NB4 (cell line): ENCODE results near the gene PLEKHG1.

Experiments used
- DNase-seq: peaks from one replicate; pipeline ENCODE4 v3.0.0; 2010; ENCODE audit warnings: low read depth
- H3K4me3 ChIP-seq: one replicate; pipeline ENCODE4 v1.5.1; 2011; ENCODE audit warnings: mild to moderate bottlenecking, low read depth, low read length, moderate library complexity
- MAX ChIP-seq: IDR thresholded peaks from 2 replicates; pipeline ENCODE4 v1.6.1; 2011; ENCODE audit warnings: low read depth, low read length
- MYC ChIP-seq: IDR thresholded peaks from 2 replicates; pipeline ENCODE4 v1.6.1; 2011; ENCODE audit warnings: low read depth, low read length
- POLR2A ChIP-seq: IDR thresholded peaks from 2 replicates; pipeline ENCODE4 v1.6.1; 2011; ENCODE audit warnings: mild to moderate bottlenecking; ENCODE audit not compliant: insufficient read length; ENCODE audit errors: extremely low read depth
- TF ChIP-seq, protein P1 (sequence below): IDR thresholded peaks from one replicate; pipeline ENCODE4 v1.5.1; 2012; ENCODE audit warnings: low read depth, low read length

PLEKHG1 gene

DNA sequence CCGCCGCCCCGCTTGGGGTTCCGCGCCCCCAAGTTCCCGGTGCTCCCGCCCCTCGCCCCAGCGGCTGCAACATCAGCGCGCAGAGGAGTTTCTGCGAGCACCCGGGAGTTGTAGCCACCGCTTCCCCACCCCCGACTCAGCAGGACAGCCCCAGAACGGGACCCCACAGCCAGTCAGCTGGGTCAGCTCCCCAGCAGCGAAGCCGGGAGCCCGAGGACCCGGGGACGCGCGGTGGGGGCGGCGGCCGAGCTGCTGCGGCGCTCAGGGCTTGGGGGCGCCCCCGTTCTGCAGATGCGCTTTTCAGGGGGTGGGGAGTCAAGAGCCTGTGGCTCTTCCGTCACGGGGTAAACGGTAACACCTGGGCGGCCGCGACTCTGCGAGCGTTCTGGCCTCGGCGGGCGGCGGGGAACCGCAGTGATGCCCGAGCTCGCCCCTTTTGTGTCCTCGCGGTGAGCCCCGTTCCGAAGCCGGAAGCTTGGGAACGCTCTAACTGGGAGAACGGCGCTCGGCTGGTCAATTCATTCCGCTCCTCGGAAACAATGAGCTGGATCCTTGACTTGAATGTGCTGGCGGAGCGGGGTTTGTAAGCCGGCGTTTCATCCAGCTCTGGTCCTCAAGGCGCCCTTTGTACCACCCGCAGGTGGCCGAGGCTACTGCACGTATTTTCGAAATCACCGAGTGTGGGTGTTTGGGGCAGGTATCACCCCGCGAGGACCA is 774 bp downstream of the PLEKHG1 start:
- H3K4me3 ChIP-seq, result no peak overlapping the region
- no peak for TF ChIP-seq POLR2A
- TF ChIP-seq, protein P1, sequence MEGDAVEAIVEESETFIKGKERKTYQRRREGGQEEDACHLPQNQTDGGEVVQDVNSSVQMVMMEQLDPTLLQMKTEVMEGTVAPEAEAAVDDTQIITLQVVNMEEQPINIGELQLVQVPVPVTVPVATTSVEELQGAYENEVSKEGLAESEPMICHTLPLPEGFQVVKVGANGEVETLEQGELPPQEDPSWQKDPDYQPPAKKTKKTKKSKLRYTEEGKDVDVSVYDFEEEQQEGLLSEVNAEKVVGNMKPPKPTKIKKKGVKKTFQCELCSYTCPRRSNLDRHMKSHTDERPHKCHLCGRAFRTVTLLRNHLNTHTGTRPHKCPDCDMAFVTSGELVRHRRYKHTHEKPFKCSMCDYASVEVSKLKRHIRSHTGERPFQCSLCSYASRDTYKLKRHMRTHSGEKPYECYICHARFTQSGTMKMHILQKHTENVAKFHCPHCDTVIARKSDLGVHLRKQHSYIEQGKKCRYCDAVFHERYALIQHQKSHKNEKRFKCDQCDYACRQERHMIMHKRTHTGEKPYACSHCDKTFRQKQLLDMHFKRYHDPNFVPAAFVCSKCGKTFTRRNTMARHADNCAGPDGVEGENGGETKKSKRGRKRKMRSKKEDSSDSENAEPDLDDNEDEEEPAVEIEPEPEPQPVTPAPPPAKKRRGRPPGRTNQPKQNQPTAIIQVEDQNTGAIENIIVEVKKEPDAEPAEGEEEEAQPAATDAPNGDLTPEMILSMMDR, result no peak
- no peak for TF ChIP-seq MAX
- no peak for TF ChIP-seq MYC
- DNase-seq, result peak; percentile 33

DNA sequence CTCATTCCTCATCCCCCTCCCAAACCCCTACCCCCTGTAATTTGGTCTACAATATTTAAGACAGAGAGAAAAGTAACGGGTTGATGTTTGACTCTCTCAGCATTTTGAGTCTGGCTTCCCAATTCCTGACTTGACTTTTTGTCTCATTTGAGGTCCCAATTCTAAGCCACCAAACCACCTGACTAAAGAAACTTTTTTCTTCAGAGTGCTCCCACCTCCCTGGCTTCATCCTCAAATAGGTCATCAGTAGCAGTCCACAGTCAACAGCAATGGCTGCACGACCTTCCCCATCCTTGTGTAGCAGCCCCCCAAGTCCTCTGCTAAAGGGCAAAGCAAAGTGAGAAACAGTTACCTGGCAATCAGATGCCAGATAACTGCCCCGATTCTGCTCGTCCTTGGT is 1.8 kb downstream of the PLEKHG1 start:
- TF ChIP-seq POLR2A, result no peak
- TF ChIP-seq, protein P1, result no peak
- no peak for TF ChIP-seq MAX
- TF ChIP-seq MYC, result no peak
- no peak for DNase-seq
- H3K4me3 ChIP-seq, result no peak overlapping the region

DNA sequence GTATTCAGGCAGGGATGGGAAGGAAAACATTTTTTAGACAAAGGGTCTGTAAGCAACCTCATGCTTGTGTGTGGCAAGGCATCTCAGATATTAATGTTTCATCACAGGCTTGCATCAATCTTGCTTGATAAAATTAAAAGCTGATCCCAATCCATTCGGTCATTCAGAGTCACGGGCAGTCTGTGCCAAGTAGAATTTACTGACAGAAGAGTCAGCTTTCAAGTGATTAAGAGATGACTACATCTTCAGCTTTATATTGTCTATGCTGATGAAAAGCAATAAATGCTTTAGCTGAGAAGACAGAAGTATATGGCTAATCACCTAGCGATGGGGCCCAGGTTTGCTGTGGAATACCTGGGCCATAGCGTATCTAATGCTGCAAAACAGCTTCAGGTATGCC is 3.5 kb downstream of the PLEKHG1 start:
- H3K4me3 ChIP-seq, result no peak overlapping the region
- no peak for TF ChIP-seq MYC
- no peak for TF ChIP-seq MAX
- TF ChIP-seq, protein P1, result no peak
- TF ChIP-seq POLR2A, result no peak
- DNase-seq, result no peak

DNA sequence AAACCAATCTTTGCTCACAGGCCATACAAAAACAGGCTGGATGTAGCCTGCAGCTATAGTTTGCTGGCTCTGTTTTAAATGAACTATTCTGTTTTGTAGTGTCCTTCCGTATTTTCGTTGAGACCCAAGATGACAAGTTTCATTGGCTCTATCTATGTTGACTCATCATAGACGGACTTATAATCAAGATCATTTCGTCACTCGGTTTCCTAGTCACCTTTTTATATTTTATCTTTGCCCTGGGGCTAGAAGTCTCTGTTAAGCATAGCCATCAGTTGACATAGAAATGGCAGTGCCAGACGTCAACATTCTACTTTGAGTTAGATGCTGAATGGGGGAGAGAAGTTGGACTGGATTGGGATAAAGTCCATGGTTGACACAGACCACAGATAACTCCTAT is 4.8 kb downstream of the PLEKHG1 start:
- no peak overlapping the region for H3K4me3 ChIP-seq
- no peak for DNase-seq
- no peak for TF ChIP-seq MAX
- no peak for TF ChIP-seq MYC
- TF ChIP-seq, protein P1, result no peak
- TF ChIP-seq POLR2A, result no peak

DNA sequence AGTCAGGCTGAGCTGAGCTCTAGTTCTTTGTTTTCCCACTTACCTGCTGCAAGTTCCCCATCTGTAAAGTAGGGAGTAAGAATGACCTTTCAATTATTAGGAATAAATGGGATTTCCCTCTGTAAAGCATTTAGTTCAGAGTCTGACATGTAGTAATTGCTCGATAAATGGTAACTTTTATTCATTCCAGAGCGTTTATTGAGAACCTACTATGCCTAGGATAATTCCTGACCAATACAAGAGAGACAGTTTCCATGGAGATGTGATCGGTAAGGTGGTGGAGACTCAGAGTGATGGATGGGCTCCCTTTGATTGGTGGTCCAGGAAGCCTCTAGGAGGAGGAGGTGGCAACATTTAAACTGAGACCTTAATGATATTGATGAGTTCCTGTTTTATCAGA is 5.6 kb downstream of the PLEKHG1 start:
- H3K4me3 ChIP-seq, result no peak overlapping the region
- TF ChIP-seq MAX (no peak), POLR2A (no peak), MYC (no peak)
- TF ChIP-seq, protein P1, result no peak
- DNase-seq, result no peak

DNA sequence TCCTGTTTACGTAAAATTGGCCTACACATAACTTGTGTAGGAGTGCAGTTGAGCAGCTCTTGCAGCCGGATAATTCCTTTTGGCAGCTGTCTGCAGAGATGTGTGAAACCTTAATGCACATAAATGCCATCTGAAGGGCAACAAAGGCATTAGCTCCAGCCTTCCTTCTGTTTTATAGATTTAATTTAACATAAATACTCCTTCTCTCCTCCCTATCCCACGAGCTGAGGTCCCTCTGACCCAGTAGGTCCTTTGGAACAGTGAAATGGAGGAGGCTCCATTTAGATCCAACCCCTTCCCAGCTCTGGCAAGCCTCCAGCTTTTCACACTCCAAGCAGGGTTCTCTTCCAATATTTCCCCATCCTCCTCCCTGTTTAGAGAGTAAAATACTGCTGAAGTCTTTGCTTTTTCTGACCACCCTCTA is 6.5 kb downstream of the PLEKHG1 start:
- no peak for TF ChIP-seq MAX
- TF ChIP-seq, protein P1, result no peak
- TF ChIP-seq POLR2A, result no peak
- no peak for TF ChIP-seq MYC
- DNase-seq, result no peak

More for the DNA sequence above, 6.5 kb downstream of the PLEKHG1 start:
- no peak overlapping the region for H3K4me3 ChIP-seq
